ENCODE results near the gene ZBTB16.

- no peak for TF ChIP-seq CTCF (IDR thresholded peaks at IDR 0.05)
- no peak for TF ChIP-seq POLR2A (IDR thresholded peaks at IDR 0.05)
These were observed 637 bp upstream of the ZBTB16 start for GRCh38 chr11:114058871-114059277.

Data from uterus (tissue), 2 donors.